Smooth muscle cell (in vitro differentiated cells): ENCODE data around the gene GAK. TPM values are rescaled to one million over a fixed set of nuclear protein-coding genes. Genes with fewer than 3 reads are reported as not detected.

Experiments used
- DNase-seq: peaks from one replicate; lab custom pipeline; 2025; ENCODE audit not compliant: unreplicated experiment; lab: John Stamatoyannopoulos, UW
- H2AFZ ChIP-seq: fragments of 200-600 bp; sonication (generic); 2 replicates; pipeline ENCODE4 v1.6.0; 2016; ENCODE audit warnings: antibody characterized with exemption, low read depth, mild to moderate bottlenecking
- H3F3A ChIP-seq: fragments of 200-600 bp; sonication (generic); 2 replicates; pipeline ENCODE4 v1.6.0; 2017; ENCODE audit warnings: antibody characterized with exemption, low read depth
- H3K27ac ChIP-seq: fragments of 200-600 bp; sonication (generic); 2 replicates; pipeline ENCODE4 v1.5.1; 2016; ENCODE audit warnings: low read depth, mild to moderate bottlenecking
- H3K27me3 ChIP-seq: fragments of 200-600 bp; sonication (generic); 2 replicates; pipeline ENCODE4 v1.6.1; 2016; ENCODE audit warnings: low read depth, mild to moderate bottlenecking
- H3K36me3 ChIP-seq: fragments of 200-600 bp; sonication (generic); 2 replicates; pipeline ENCODE4 v1.5.1; 2016; ENCODE audit warnings: low read depth
- H3K4me1 ChIP-seq: fragments of 200-600 bp; sonication (generic); 2 replicates; pipeline ENCODE4 v1.5.1; 2016; ENCODE audit warnings: low read depth
- H3K4me2 ChIP-seq: fragments of 200-600 bp; sonication (generic); 2 replicates; pipeline ENCODE4 v1.6.0; 2016; ENCODE audit warnings: mild to moderate bottlenecking
- H3K4me3 ChIP-seq: fragments of 200-600 bp; sonication (generic); 2 replicates; pipeline ENCODE4 v1.5.1; 2016; ENCODE audit warnings: mild to moderate bottlenecking
- H3K79me2 ChIP-seq: fragments of 200-600 bp; sonication (generic); 2 replicates; pipeline ENCODE4 v1.6.0; 2016; ENCODE audit warnings: low read depth, mild to moderate bottlenecking
- H3K9ac ChIP-seq: fragments of 200-600 bp; sonication (generic); 2 replicates; pipeline ENCODE4 v1.6.0; 2016; ENCODE audit warnings: low read depth
- H3K9me3 ChIP-seq: fragments of 200-600 bp; sonication (generic); replicated peaks from 2 replicates; pipeline ENCODE4 v1.5.1; 2016; ENCODE audit warnings: low read depth
- H4K20me1 ChIP-seq: fragments of 200-600 bp; sonication (generic); 2 replicates; pipeline ENCODE4 v1.6.0; 2016; ENCODE audit warnings: low read depth
- CTCF ChIP-seq: fragments of 200-600 bp; sonication (generic); IDR thresholded peaks from 2 replicates; pipeline ENCODE4 v1.5.1; 2017; ENCODE audit warnings: borderline replicate concordance, mild to moderate bottlenecking, antibody characterized with exemption; ENCODE audit not compliant: insufficient read depth, poor library complexity, severe bottlenecking
- WGBS: methylation state at CpG from one replicate; pipeline ENCODE4 v1.1.7; 2016; ENCODE audit warnings: low lambda C conversion rate; 5-methylcytosine and 5-hydroxymethylcytosine counted together
- polyA plus RNA-seq: library from polyadenylated mRNA; unstranded; fragments of >200 nt; fragmentation: Nextera tagmentation; extraction: Ambion mirVana; gene quantifications from 2 replicates; pipeline ENCODE4 v1.2.1, GENCODE V29; 2016
- total RNA-seq: library from RNA; depleted of rRNA; stranded (reverse); fragments of >200 nt; gene quantifications from 2 replicates; pipeline ENCODE4 v1.2.3, GENCODE V29; 2014

The GAK gene
- total and polyA plus RNA-seq, 2 experiments from 2014 or later, result 56.2 to 85.4 TPM

GRCh38 chr4:968221-968620, 36.1 kb upstream of the GAK start:
- no peak for TF ChIP-seq CTCF
- DNase-seq, result no peak
- peaks cover 5% of the 10 kb centered on the region for H3K4me1 ChIP-seq
- peaks cover 5% of the 10 kb centered on the region for H3K27me3 ChIP-seq
- H4K20me1 ChIP-seq, result peaks cover 44% of the 10 kb centered on the region
- H3F3A ChIP-seq, result no peaks in the 10 kb centered on the region
- no peaks in the 10 kb centered on the region for H3K9me3 ChIP-seq
- no peak overlapping the region for H3K4me2 ChIP-seq
- H3K79me2 ChIP-seq, result peaks cover 7% of the 10 kb centered on the region
- 54% methylated on average over 18 of the region's 24 CpGs for WGBS
- no peak overlapping the region for H3K27ac ChIP-seq
- H3K4me3 ChIP-seq, result no peak overlapping the region
- no peak overlapping the region for H2AFZ ChIP-seq
- H3K9ac ChIP-seq, result no peak overlapping the region
- no peaks in the 10 kb centered on the region for H3K36me3 ChIP-seq

- Histone ChIP-seq H3K9me3 (no peaks in the 10 kb centered on the region), H3K4me1 (peaks cover under 1% of the 10 kb centered on the region), H3K79me2 (peaks cover 7% of the 10 kb centered on the region), H4K20me1 (peaks cover 40% of the 10 kb centered on the region), H3K4me3 (no peak overlapping the region), H3K36me3 (no peaks in the 10 kb centered on the region), H3K9ac (no peak overlapping the region), H3K27me3 (peaks cover 5% of the 10 kb centered on the region), H3F3A (no peaks in the 10 kb centered on the region), H3K27ac (no peak overlapping the region), H2AFZ (no peak overlapping the region), H3K4me2 (no peak overlapping the region)
- 58% methylated on average over 45 of the region's 76 CpGs for WGBS
- DNase-seq, result no peak
- TF ChIP-seq CTCF, result no peak
These were observed 35.3 kb upstream of the GAK start for GRCh38 chr4:967113-968104.

- Histone ChIP-seq H3K9ac (no peak overlapping the region), H3F3A (no peaks in the 10 kb centered on the region), H3K27ac (no peak overlapping the region), H4K20me1 (peaks cover 31% of the 10 kb centered on the region), H2AFZ (no peak overlapping the region), H3K27me3 (peaks cover 5% of the 10 kb centered on the region), H3K4me2 (no peak overlapping the region), H3K36me3 (no peaks in the 10 kb centered on the region), H3K79me2 (no peaks in the 10 kb centered on the region), H3K4me1 (no peaks in the 10 kb centered on the region), H3K9me3 (no peaks in the 10 kb centered on the region), H3K4me3 (no peak overlapping the region)
- TF ChIP-seq CTCF, result no peak
- 92% methylated on average over 30 of the region's 48 CpGs for WGBS
- no peak for DNase-seq
These were observed 34.4 kb upstream of the GAK start for GRCh38 chr4:966266-967112.
